ENCODE measurements around the gene CUX1.

Gene CUX1

GRCh38 chr7:102255501-102255900, 438.1 kb downstream of the CUX1 start:
- no peak for DNase-seq

DNA sequence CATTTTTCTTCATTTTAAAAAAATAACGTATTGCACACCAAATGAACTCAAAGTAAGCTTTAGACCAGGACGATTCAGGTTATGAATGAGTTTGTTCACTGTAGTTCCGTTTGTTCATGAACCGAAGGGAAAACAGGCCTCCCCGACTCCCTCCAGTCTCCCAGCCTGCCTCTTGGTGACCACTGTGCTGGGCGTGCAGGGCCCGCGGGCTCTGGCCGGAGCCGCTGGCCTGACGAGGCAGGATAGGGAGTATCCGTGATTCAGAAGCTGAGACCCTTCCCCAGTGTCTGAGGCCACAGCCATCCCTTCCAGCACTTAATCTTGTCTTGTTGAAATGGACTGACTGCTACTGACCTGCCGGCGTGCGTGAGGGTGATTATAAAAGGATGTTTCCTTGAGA, 438.5 kb downstream of the CUX1 start:
- no peak for DNase-seq

GRCh38 chr7:102258073-102258748, 440.8 kb downstream of the CUX1 start:
- DNase-seq, result no peak

GRCh38 chr7:102258749-102259107, 441.3 kb downstream of the CUX1 start:
- DNase-seq, result no peak

GRCh38 chr7:102260856-102261255, 443.4 kb downstream of the CUX1 start:
- no peak for DNase-seq

DNA sequence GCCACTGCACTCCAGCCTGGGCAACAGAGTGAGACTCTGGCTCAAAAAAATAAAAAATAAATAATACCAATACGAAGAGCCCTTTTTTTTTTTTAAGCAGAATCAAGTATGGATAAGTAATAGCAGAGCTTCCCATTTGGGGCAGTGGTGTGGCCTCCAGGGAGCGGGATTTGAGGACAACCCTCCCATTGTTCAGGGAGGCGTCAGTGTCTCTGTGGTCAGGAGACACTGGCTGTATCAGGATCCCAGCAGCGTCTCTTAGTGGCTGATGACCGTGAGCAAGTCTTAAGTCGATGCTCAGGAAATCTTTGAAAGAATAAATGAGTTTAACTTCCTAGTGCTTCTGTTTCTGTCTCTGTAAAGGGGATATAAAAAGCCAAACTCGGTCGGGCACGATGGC, 444.0 kb downstream of the CUX1 start:
- DNase-seq, result no peak

DNA sequence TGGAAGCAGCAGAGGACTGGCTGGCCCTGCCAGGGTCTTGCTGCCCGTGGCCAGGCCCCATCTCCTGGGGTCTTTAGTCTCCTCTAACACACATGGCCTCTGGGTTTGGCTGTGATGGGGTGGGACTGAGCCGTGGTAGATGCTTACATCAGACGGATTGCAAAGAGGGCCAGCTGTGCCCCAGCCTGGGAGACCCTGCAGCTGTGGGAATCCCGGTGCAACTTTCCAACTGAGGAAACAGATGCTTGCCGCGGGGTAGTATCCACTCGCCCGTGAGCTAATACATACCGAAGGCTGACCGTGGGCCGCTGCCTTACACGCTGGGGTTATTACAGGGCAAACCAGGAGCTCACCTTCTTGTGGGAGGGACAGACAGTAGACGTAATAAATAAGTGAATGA, 445.1 kb downstream of the CUX1 start:
- no peak for DNase-seq

- DNase-seq, result no peak
These were observed 447.0 kb downstream of the CUX1 start for GRCh38 chr7:102264367-102264891.

DNA sequence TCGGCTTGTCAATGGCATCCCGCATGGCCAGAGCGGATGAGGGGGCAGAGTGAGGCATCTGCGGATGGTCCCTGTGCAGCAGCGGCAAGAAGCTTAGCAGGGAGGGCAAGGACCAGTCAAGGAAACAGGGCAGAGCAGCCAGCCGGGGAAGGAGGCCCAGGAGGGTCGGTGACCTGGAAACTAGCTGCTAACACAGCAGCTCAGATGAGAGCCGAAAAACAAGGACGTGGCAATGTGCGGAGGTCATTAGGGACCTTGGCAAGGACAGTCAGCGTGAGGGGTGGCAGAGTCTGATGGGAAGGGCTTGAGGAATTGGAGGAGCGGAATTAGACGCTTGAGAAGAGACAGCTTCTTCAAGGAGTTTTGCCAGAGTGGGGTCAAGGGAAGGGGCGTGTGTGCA, 449.1 kb downstream of the CUX1 start:
- no peak for DNase-seq

DNA sequence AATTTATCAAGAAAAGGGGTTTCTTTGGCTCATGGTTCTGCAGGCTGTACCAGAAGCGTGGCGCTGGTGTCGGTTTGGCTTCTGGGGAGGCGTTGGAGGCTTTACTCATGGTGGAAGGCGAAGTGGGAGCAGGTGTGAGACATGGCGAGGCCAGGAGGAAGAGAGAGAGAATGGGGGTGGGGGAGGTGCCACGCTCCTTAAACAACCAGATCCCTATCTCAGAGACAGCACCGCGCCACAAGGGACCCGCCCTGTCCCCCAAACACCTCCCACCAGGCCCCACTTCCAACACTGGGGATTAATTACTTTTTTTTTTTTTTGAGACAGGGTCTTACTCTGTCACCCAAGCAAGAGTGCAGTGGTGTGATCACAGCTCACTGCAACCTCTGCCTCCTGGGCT, 451.2 kb downstream of the CUX1 start:
- no peak for DNase-seq

- no peak for DNase-seq
These were observed 452.9 kb downstream of the CUX1 start for GRCh38 chr7:102270178-102270887.

- no peak for DNase-seq
These were observed 453.9 kb downstream of the CUX1 start for GRCh38 chr7:102271158-102271798.

- DNase-seq, result peak; percentile 54 to 78 (median 67)
These were observed 454.9 kb downstream of the CUX1 start for GRCh38 chr7:102272075-102272916.

- DNase-seq, result no peak
These were observed 455.7 kb downstream of the CUX1 start for GRCh38 chr7:102272917-102273748.

- no peak for DNase-seq
These were observed 456.6 kb downstream of the CUX1 start for GRCh38 chr7:102273749-102274712.

GRCh38 chr7:102275123-102275703, 457.8 kb downstream of the CUX1 start:
- no peak for DNase-seq

GRCh38 chr7:102277901-102278300, 460.5 kb downstream of the CUX1 start:
- DNase-seq, result no peak

DNA sequence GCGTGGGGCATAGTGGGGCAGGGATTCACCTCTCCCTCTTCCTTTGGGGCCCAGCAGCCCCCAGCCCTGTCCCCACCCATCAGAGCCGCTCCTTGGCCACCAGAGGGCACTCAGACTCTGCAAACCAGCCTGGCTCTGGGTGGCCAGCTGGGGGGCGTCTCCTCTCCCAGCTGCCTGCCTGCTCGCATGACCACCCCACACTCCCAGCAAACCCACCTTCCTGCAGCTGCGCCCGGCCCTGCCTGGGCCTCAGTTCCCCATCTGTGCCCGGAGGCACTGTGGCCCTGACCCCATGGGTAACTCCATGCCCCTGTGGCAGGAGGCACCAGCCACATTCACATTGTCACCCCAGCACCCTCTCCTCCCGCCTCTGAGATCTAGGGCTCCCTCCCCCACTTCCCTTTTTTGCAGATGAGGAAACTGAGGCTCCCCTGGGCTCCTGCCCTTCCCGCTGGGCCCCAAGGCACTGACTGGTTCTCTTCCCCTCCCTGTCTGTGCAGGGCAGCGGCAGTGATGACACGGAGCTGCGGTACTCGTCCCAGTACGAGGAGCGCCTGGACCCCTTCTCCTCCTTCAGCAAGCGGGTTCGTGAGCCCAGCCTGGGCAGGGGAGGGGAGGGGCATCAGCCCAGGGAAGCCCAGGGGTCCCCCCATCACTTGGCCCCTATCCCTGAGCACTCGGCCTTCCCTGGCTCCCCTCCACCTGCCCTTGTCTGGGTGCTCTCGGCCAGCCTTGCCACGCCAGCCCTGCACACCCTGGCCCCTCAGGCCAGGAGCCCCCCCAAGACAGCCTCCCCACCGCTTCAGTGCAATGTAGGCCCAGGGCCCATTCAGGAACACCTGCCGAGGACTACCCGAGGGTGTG, 462.3 kb downstream of the CUX1 start:
- DNase-seq, result peak; percentile 15 to 34 (median 26)

DNA sequence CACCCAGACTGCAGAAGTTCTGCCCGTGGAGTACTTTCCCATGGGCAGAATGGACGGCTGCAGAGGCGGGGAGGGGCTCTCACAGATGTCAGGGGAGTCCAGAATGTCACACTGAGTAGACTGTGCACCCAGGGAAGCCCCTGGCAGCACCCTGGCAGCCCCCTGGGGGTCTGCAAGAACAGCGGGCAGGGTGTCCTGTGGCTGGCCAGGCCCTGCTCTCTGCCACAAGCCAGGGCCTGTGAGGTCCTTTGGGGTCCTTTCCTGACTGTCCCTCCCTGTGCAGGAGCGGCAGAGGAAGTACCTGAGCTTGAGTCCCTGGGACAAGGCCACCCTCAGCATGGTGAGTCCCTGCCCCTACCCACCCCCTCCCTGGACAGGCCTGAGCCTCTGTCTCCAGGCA, 463.1 kb downstream of the CUX1 start:
- DNase-seq, result no peak
